Endothelial cell of umbilical vein (primary cell): ENCODE results near the gene CDC45.

ENCODE experiments used
- CTCF ChIP-seq, 2 donors: IDR thresholded peaks; 1 replicate in 1 of 2; 2 replicates in 1 of 2; pipeline ENCODE4 v1.5.1; 2011; ENCODE audit warnings: low read length in 2 of 2, mild to moderate bottlenecking in 2 of 2, moderate library complexity in 2 of 2, control low read depth in 1 of 2, inconsistent platforms in 1 of 2, low read depth in 1 of 2; ENCODE audit not compliant: insufficient read depth in 1 of 2; ENCODE audit errors: extremely low read depth in 1 of 2
- GATA2 ChIP-seq: IDR thresholded peaks from 2 replicates; pipeline ENCODE4 v1.7.0; 2011; ENCODE audit warnings: low read depth, mild to moderate bottlenecking, moderate library complexity, mixed read lengths, low read length; ENCODE audit not compliant: insufficient read length, insufficient read depth
- MYC ChIP-seq: IDR thresholded peaks from one replicate; pipeline ENCODE4 v1.6.1; 2011; ENCODE audit warnings: mild to moderate bottlenecking, low read depth, low read length
- POLR2A ChIP-seq: IDR thresholded peaks from 2 replicates; pipeline ENCODE4 v1.6.1; 2012; ENCODE audit warnings: low read depth, mild to moderate bottlenecking, control low read depth, low read length
- POLR2AphosphoS5 ChIP-seq: IDR thresholded peaks from 2 replicates; pipeline ENCODE4 v1.6.1; 2012; ENCODE audit warnings: low read depth, mild to moderate bottlenecking, control low read depth, low read length, moderate library complexity; ENCODE audit not compliant: insufficient read depth

- TF ChIP-seq POLR2AphosphoS5, result no peak
- TF ChIP-seq CTCF (IDR thresholded peaks at IDR 0.05; ENCODE audit: extremely low read depth in 1 of 2, insufficient read depth in 1 of 2, low read depth in 1 of 2, low read length in 2 of 2), result no peak
- TF ChIP-seq MYC, result no peak
- no peak for TF ChIP-seq POLR2A
- no peak for TF ChIP-seq GATA2
Observed at GRCh38 chr22:19529811-19530210, 50.1 kb downstream of the CDC45 start.
